ENCODE measurements around the gene ZFP82. TPM values are rescaled to one million over a fixed set of nuclear protein-coding genes. Genes with fewer than 3 reads are reported as not detected.

Gene ZFP82
- 9.0 and 10.2 TPM in 2 replicates for total RNA-seq
- polyA plus RNA-seq = 18.4 and 19.4 TPM in 2 replicates

GRCh38 chr19:36418287-36419001, at the start of gene ZFP82:
TSS of gene ZFP82 (minus strand) at chr19:36418644. CDS start at chr19:36409789, 8,855 bp downstream.
- peak; percentile 90 to 93 for DNase-seq (ENCODE audit: low read depth in 1 of 2, low spot score in 1 of 2)
- Histone ChIP-seq H3K27me3 (peaks cover 34% of the 10 kb centered on the region), H3K4me3 (peak within 1 kb of the TSS; percentile 70), H3K27ac (peak within 1 kb of the TSS; percentile 95), H3K9me3 (ENCODE audit: low read depth) (no peaks in the 10 kb centered on the region), H3K4me1 (ENCODE audit: low read depth) (peaks cover 5% of the 10 kb centered on the region), H3K36me3 (no peaks in the 10 kb centered on the region)
- TF ChIP-seq CTCF (IDR thresholded peaks at IDR 0.05; ENCODE audit: low read depth, low read length) = peak; percentile 5

GRCh38 chr19:36460046-36460445, 41.6 kb upstream of the ZFP82 start:
- no peak overlapping the region for H3K4me3 ChIP-seq
- no peak overlapping the region for H3K27ac ChIP-seq
- H3K36me3 ChIP-seq = peaks cover 3% of the 10 kb centered on the region
- no peak for TF ChIP-seq CTCF (IDR thresholded peaks at IDR 0.05; ENCODE audit: low read depth, low read length)
- no peaks in the 10 kb centered on the region for H3K9me3 ChIP-seq (ENCODE audit: low read depth)
- no peaks in the 10 kb centered on the region for H3K27me3 ChIP-seq
- DNase-seq (ENCODE audit: low read depth in 1 of 2, low spot score in 1 of 2) = no peak
- no peaks in the 10 kb centered on the region for H3K4me1 ChIP-seq (ENCODE audit: low read depth)

- TF ChIP-seq CTCF (IDR thresholded peaks at IDR 0.05; ENCODE audit: low read depth, low read length) = no peak
- H3K9me3 ChIP-seq (ENCODE audit: low read depth) = no peaks in the 10 kb centered on the region
- H3K4me1 ChIP-seq (ENCODE audit: low read depth) = no peaks in the 10 kb centered on the region
- H3K4me3 ChIP-seq = no peak overlapping the region
- peaks cover 8% of the 10 kb centered on the region for H3K36me3 ChIP-seq
- H3K27me3 ChIP-seq = no peaks in the 10 kb centered on the region
- H3K27ac ChIP-seq = no peak overlapping the region
- DNase-seq (ENCODE audit: low read depth in 1 of 2, low spot score in 1 of 2) = no peak
These were observed 38.4 kb upstream of the ZFP82 start for GRCh38 chr19:36456831-36457230.

GRCh38 chr19:36449059-36449670, 30.7 kb upstream of the ZFP82 start:
- Histone ChIP-seq H3K9me3 (ENCODE audit: low read depth) (peaks cover 16% of the 10 kb centered on the region), H3K27me3 (no peaks in the 10 kb centered on the region), H3K36me3 (peaks cover 15% of the 10 kb centered on the region), H3K4me3 (no peak overlapping the region), H3K27ac (no peak overlapping the region), H3K4me1 (ENCODE audit: low read depth) (no peaks in the 10 kb centered on the region)
- no peak for TF ChIP-seq CTCF (IDR thresholded peaks at IDR 0.05; ENCODE audit: low read depth, low read length)
- DNase-seq (ENCODE audit: low read depth in 1 of 2, low spot score in 1 of 2) = no peak

GRCh38 chr19:36441339-36441738, 22.9 kb upstream of the ZFP82 start:
- H3K9me3 ChIP-seq (ENCODE audit: low read depth) = no peaks in the 10 kb centered on the region

More at GRCh38 chr19:36441339-36441738, 22.9 kb upstream of the ZFP82 start:
- no peak for DNase-seq (ENCODE audit: low read depth in 1 of 2, low spot score in 1 of 2)
- Histone ChIP-seq H3K27me3 (no peaks in the 10 kb centered on the region), H3K36me3 (no peaks in the 10 kb centered on the region), H3K4me3 (no peak overlapping the region), H3K27ac (no peak overlapping the region), H3K4me1 (ENCODE audit: low read depth) (no peaks in the 10 kb centered on the region)
- no peak for TF ChIP-seq CTCF (IDR thresholded peaks at IDR 0.05; ENCODE audit: low read depth, low read length)
